ENCODE measurements around the gene EPS8L3. TPM values are rescaled to one million over a fixed set of nuclear protein-coding genes. Genes with fewer than 3 reads are reported as not detected.

Gene EPS8L3
- total and polyA plus RNA-seq, 10 of the 15 experiments (the other 5 are each of a cell fraction or from before 2014, with no cell fraction given), result not detected

DNA sequence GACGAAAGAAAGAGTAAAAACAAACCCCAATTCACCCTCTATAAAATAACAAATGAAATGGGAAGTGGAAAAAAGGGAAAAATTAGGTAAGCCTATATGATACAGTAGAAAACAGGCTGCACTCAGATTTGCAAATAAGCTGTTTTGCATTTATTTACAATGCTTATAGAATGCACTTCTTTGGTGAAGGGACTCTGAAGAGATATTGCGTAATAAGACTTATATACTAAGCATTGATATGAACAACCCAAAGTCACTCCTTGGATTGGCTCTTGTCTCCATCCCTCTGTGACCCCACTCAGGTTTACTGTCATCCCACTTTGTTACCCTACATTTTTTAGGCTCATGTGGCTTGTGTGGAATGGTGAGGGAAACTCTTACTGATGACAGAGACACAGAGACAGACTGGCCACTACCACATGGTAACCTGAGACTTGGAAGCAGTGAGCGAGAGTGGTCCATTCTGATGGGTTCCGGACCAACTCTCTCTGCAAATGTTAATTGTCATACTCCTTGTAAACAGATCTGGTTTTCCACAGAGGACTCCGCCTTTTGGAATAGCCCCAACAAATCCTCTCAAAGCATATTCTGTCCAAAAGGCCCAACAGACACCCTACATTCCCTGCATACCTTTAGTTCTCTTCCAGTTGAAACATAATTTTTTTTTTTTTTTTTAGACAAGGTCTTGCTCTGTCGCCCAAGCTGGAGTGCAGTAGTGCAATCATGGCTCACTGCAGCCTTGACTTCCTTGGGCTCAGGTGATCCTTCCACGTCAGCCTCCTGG lies 40.6 kb downstream of the EPS8L3 start:
- WGBS (ENCODE audit: insufficient coverage, insufficient replicate concordance, low lambda C conversion rate, missing lambda C conversion rate), result 64% methylated on average over 7 of the region's 7 CpGs
- no peak for DNase-seq (ENCODE audit: low read depth, low spot score)
- RAD21 ChIA-PET (ENCODE audit: unreplicated experiment), result no interaction called here
- SMC1A ChIA-PET (ENCODE audit: uncharacterized antibody, unreplicated experiment), result no interaction called here
- CTCF ChIA-PET, result interaction anchor here (0.5 to 0.6 kb wide), 2 partner anchors 56 to 261 kb away, joined by 3 to 4 read pairs; partner anchors contain the start of gene AHCYL1
- Histone ChIP-seq H3K4me3 (no peak overlapping the region), H3K9me3 (replicated peaks; ENCODE audit: control insufficient read depth, insufficient read depth, low read length) (no peaks in the 10 kb centered on the region; the same call in 2 of the 3 replicates), H3K4me1 (ENCODE audit: control insufficient read depth, insufficient read depth, low read length) (peaks cover 11% of the 10 kb centered on the region), H3K4me2 (ENCODE audit: control insufficient read depth, insufficient read depth) (no peak overlapping the region), H3K36me3 (ENCODE audit: control insufficient read depth in 2 of 2, insufficient read depth in 2 of 2, low read length in 1 of 2) (no peaks in the 10 kb centered on the region), H3K27ac (ENCODE audit: control insufficient read depth, insufficient read depth) (no peak overlapping the region), H3K27me3 (replicated peaks in 1 of 2; ENCODE audit: control insufficient read depth in 2 of 2, insufficient read depth in 2 of 2, low read length in 1 of 2) (no peaks in the 10 kb centered on the region), H4K20me1 (ENCODE audit: control insufficient read depth, insufficient read depth) (no peaks in the 10 kb centered on the region), H2AFZ (ENCODE audit: control insufficient read depth, low read depth, low read length) (no peak overlapping the region), H3K9ac (ENCODE audit: control insufficient read depth, insufficient read depth, low read length) (no peak overlapping the region), H3K79me2 (ENCODE audit: control insufficient read depth, insufficient read depth, low read length) (no peaks in the 10 kb centered on the region)
- no TSS peak for BruUV-seq (replicated peaks)
- intact Hi-C loops (cut with micrococcal nuclease; ENCODE audit: unreplicated experiment), result no loop called here
- in situ Hi-C loops (cut with MboI), result no loop called here
- ATAC-seq, result no peak
- POLR2A ChIA-PET, result no interaction called here
- FAIRE-seq, result no peak
- TF ChIP-seq, protein P1, sequence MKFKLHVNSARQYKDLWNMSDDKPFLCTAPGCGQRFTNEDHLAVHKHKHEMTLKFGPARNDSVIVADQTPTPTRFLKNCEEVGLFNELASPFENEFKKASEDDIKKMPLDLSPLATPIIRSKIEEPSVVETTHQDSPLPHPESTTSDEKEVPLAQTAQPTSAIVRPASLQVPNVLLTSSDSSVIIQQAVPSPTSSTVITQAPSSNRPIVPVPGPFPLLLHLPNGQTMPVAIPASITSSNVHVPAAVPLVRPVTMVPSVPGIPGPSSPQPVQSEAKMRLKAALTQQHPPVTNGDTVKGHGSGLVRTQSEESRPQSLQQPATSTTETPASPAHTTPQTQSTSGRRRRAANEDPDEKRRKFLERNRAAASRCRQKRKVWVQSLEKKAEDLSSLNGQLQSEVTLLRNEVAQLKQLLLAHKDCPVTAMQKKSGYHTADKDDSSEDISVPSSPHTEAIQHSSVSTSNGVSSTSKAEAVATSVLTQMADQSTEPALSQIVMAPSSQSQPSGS (IDR thresholded peaks at IDR 0.05; ENCODE audit: low read length), result no peak
- TF ChIP-seq TARDBP (IDR thresholded peaks at IDR 0.05; ENCODE audit: borderline replicate concordance), result no peak
- TF ChIP-seq NR2C1 (IDR thresholded peaks at IDR 0.05), result no peak
- TF ChIP-seq, protein P2, sequence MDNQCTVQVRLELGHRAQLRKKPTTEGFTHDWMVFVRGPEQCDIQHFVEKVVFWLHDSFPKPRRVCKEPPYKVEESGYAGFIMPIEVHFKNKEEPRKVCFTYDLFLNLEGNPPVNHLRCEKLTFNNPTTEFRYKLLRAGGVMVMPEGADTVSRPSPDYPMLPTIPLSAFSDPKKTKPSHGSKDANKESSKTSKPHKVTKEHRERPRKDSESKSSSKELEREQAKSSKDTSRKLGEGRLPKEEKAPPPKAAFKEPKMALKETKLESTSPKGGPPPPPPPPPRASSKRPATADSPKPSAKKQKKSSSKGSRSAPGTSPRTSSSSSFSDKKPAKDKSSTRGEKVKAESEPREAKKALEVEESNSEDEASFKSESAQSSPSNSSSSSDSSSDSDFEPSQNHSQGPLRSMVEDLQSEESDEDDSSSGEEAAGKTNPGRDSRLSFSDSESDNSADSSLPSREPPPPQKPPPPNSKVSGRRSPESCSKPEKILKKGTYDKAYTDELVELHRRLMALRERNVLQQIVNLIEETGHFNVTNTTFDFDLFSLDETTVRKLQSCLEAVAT (IDR thresholded peaks at IDR 0.05), result no peak

Data from GM12878 (cell line).